GM08714 (cell line): ENCODE data around the gene RER1.

ENCODE experiments used
- H3K4me3 ChIP-seq: fragments of 200-500 bp; sonication (Bioruptor generic); 2 replicates; pipeline ENCODE4 v1.5.1; 2014; ENCODE audit warnings: mild to moderate bottlenecking, low read length, inconsistent platforms
- ZNF274 ChIP-seq: IDR thresholded peaks from 2 replicates; pipeline ENCODE4 v1.6.1; 2012; ENCODE audit warnings: mild to moderate bottlenecking, low read depth, low read length

RER1 gene

GRCh38 chr1:2350501-2350900 lies 41.1 kb upstream of the RER1 start:
- no peak for TF ChIP-seq ZNF274
- no peak overlapping the region for H3K4me3 ChIP-seq

DNA sequence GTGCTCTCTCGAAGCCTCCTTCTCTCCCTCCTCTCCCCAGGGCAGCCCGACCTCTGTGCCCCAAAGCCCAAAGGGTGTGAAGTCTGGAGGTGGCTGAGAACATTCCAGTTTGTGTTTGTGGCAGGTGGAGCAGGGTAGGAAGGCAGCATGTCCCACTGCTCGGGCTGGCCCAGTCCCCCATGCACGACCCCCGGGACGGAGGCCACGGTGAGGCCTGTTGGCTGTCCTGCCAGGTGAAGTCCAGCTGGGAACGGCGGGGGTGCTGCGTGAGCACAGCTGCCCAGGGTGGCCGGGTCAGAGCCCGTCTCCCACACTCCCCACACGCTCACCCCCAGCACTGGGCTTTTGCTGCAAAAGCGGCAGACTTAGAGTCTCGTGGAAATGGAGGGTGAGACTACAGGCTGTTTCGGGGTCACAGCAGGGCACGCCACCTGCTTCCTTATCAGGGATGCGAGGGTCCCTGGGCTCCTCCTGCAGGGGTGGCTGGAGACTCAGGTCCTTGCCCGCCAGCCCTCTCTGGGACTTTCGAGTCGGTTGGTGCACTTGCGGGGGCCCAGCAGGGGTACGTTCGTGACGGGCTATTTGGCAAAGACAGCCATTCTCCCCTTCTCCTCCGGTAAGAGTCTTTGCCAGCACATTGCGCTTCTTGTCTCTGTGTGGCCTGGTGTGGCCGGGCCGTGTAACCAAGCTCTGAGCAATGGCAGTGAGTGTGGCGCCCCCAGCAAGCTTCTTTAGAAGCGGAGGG lies 40.6 kb upstream of the RER1 start:
- TF ChIP-seq ZNF274, result no peak
- no peak overlapping the region for H3K4me3 ChIP-seq

DNA sequence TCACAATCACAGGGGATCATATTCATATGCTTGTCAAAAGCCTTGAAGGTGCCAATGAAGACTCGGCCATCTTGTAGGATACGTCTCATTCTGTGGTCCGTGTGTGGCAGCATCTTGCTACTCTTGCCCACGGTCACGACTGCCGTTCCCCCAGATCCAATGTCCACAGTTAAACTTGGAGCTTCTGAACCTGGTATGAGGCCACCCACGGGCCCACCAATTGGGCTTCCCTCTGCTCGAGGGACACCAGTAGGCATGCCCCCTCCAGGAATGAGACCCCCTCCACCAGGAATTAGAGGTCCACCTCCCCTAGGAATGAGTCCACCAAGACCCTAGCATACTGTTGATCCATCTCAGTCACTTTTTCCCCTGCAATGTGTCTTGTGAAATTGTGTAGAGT lies 39.9 kb upstream of the RER1 start:
- no peak overlapping the region for H3K4me3 ChIP-seq
- no peak for TF ChIP-seq ZNF274

GRCh38 chr1:2352341-2352896 lies 39.2 kb upstream of the RER1 start:
- H3K4me3 ChIP-seq, result no peak overlapping the region
- no peak for TF ChIP-seq ZNF274

DNA sequence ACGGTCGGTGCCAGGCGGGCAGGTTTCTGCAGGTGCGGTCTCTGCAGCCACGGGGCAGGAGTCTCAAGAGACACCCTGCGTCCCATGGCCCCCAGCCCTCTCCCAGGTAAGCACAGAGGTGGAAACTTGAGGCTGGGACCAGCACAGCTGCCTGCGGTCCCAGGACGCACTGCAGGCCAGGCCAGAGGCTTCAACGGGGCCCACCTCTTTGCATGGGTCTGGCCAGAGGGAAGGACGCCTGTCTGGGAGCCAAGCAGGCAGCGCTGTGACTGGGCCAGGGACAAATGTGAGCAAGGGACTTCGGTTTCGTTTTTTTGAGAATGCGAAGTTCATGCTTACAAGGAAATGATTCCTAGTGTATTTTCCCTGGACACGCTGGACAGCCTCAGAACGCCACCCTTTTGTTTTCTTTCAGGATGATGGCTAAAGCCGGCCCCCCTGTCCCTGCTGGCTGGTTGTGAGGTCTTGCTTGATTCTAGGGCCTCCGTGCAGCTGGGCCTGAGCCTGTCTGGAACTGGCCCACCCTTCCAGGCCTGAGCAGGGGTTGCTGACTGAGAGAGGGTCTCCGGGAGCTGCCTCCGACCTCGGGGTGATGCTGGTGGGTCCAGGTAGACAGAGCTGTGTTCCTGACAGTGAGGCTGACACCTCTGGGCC lies 38.6 kb upstream of the RER1 start:
- H3K4me3 ChIP-seq, result no peak overlapping the region
- TF ChIP-seq ZNF274, result no peak

GRCh38 chr1:2353551-2354438 lies 37.8 kb upstream of the RER1 start:
- H3K4me3 ChIP-seq, result no peak overlapping the region
- TF ChIP-seq ZNF274, result no peak

DNA sequence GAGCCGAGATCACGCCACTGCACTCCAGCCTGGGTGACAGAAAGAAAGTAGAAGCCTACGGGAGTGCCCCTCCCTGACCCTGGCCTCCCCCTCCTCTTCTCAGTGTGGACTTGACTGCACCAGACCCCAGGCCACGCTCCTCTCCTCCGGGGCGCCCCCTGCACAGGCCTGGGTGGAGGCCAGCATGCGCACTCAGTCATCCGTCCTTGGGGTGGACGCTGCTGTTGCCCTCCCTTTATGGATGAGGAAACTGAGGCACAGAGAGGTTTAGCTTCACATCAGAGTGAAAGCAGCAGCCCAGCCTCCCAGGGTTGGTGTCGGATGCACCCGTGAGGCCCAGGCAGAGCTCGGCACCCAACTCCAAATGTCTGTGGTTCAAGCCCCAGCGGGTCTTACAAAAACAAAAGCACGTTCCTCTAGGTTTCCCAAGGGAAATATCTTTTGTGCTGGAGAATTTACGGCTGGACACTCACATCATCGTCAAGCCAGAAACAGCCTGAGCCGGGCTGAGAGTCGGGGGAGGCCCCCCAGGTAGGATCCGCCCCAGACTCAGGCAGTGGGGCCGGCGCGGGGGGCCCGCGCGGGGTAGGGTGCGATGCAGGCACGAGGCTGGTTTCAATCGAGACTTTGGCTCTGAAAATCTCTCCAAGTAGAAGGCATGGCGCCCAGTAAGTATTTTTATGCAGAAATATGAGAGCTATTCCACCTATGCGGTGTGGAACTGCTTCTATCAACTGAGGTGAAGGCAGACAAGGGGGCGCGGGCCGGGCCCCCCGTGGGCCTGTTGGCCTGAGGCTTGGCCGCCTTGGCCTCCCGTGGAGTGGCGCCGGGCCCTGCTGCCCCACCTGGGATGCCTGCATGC lies 36.9 kb upstream of the RER1 start:
- H3K4me3 ChIP-seq, result no peak overlapping the region
- no peak for TF ChIP-seq ZNF274

GRCh38 chr1:2355373-2356261 lies 36.0 kb upstream of the RER1 start:
- TF ChIP-seq ZNF274, result no peak
- H3K4me3 ChIP-seq, result no peak overlapping the region

DNA sequence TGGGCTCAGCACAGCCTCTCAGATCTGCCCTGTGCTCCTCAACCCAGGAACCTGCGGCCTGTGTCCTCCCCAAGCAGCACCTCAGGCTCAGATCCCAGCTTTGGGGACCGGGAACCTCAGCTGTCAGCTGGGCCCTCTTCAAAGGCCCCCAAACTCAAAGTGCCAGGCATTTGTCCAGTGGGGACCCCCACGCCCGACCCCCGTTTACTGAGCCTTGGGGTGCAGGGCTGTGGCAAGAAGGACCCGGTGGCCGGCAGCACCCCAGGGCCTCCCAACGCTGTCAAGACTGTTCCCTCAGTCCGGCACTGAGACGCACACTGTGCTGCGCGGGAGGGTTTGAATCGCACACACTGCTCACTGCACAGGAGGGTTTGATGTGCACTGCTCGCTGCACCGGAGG lies 35.2 kb upstream of the RER1 start:
- H3K4me3 ChIP-seq, result no peak overlapping the region
- TF ChIP-seq ZNF274, result no peak

GRCh38 chr1:2356911-2357845 lies 34.5 kb upstream of the RER1 start:
- H3K4me3 ChIP-seq, result no peak overlapping the region
- no peak for TF ChIP-seq ZNF274

- TF ChIP-seq ZNF274, result no peak
- H3K4me3 ChIP-seq, result no peak overlapping the region
Observed at GRCh38 chr1:2358072-2358471, 33.6 kb upstream of the RER1 start.
